NB4 (cell line): ENCODE measurements around the gene SLC13A1.

ENCODE experiments used
- DNase-seq: peaks from one replicate; pipeline ENCODE4 v3.0.0; 2010; ENCODE audit warnings: low read depth
- H3K4me3 ChIP-seq: one replicate; pipeline ENCODE4 v1.5.1; 2011; ENCODE audit warnings: mild to moderate bottlenecking, low read depth, low read length, moderate library complexity
- CTCF ChIP-seq: IDR thresholded peaks from one replicate; pipeline ENCODE4 v1.5.1; 2012; ENCODE audit warnings: low read depth, low read length
- MAX ChIP-seq: IDR thresholded peaks from 2 replicates; pipeline ENCODE4 v1.6.1; 2011; ENCODE audit warnings: low read depth, low read length
- MYC ChIP-seq: IDR thresholded peaks from 2 replicates; pipeline ENCODE4 v1.6.1; 2011; ENCODE audit warnings: low read depth, low read length
- POLR2A ChIP-seq: IDR thresholded peaks from 2 replicates; pipeline ENCODE4 v1.6.1; 2011; ENCODE audit warnings: mild to moderate bottlenecking; ENCODE audit not compliant: insufficient read length; ENCODE audit errors: extremely low read depth

The SLC13A1 gene

GRCh38 chr7:123190109-123190831 lies 9.5 kb downstream of the SLC13A1 start:
- peak; percentile 10 for DNase-seq
- no peak for TF ChIP-seq MAX
- no peak for TF ChIP-seq MYC
- TF ChIP-seq POLR2A = no peak
- no peak for TF ChIP-seq CTCF
- no peak overlapping the region for H3K4me3 ChIP-seq

- H3K4me3 ChIP-seq = no peak overlapping the region
- TF ChIP-seq CTCF (no peak), MAX (no peak), MYC (no peak)
- no peak for DNase-seq
These were observed 14.0 kb downstream of the SLC13A1 start for GRCh38 chr7:123185756-123186155.

- TF ChIP-seq MYC (no peak), CTCF (no peak), POLR2A (no peak), MAX (no peak)
- H3K4me3 ChIP-seq = no peak overlapping the region
- DNase-seq = no peak
These were observed 15.5 kb downstream of the SLC13A1 start for GRCh38 chr7:123184271-123184670.

GRCh38 chr7:123183431-123183830 lies 16.3 kb downstream of the SLC13A1 start:
- no peak for TF ChIP-seq MYC
- no peak for TF ChIP-seq CTCF
- TF ChIP-seq MAX = no peak
- no peak for TF ChIP-seq POLR2A
- H3K4me3 ChIP-seq = no peak overlapping the region
- DNase-seq = no peak

GRCh38 chr7:123177442-123177841 lies 22.3 kb downstream of the SLC13A1 start:
- H3K4me3 ChIP-seq = no peak overlapping the region
- no peak for DNase-seq
- TF ChIP-seq MYC (no peak), MAX (no peak), POLR2A (no peak), CTCF (no peak)
